ENCODE data around the gene NPTN.

NPTN gene

DNA sequence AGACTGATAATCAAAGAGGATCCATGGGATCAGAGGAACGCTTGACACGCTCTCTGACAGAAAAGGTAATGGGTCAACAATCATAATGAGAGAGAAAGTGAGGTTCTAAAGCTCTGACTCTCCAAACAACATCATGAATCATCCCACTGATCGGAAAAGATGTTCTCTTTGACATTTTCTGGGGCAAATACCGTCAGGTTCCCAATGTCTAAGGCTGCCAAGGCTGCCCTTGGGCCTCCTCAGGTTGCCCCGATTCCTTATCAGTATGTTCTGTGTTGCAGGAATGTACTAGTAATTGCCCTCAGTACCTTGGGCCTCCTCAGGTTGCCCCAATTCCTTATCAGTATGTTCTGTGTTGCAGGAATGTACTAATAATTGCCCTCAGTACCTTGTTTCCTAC lies 60.9 kb downstream of the NPTN start:
- Histone ChIP-seq H3K4me3 (ENCODE audit: extremely low read depth, insufficient read depth, low read length, poor library complexity, severe bottlenecking) (no peak overlapping the region), H3K9me3 (ENCODE audit: control insufficient read depth, low read length) (no peaks in the 10 kb centered on the region), H3K27ac (ENCODE audit: low read depth, low read length, severe bottlenecking) (no peak overlapping the region), H3K36me3 (ENCODE audit: control insufficient read depth, insufficient read depth, low read length) (peaks cover 95% of the 10 kb centered on the region), H3K4me1 (ENCODE audit: control insufficient read depth, insufficient read depth, low read length, poor library complexity, severe bottlenecking) (no peaks in the 10 kb centered on the region)
- WGBS, 2 experiments (ENCODE audit: insufficient coverage in 2 of 2), result 69 to 100% methylated on average over 1 to 5 of the region's 5 CpGs

DNA sequence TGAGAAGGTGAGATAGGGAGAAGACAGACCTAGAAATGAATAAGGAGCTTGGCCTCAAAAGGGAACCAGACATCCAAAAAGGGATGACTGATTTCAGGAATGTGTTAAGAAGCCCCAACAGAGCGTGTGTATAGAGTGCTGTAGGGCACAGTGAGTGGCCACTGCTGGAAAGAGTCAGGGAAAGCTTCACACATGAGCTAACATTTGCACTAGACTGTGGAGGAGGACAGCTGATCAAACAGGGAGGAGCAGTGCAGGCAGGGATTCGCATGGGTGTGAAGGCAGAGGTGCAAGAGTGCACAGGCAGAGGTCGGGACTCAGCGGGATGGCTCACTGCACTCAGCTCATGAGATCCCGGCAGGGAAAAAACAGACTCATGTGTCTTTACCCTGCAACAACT lies 61.8 kb downstream of the NPTN start:
- Histone ChIP-seq H3K9me3 (ENCODE audit: control insufficient read depth, low read length) (no peaks in the 10 kb centered on the region), H3K36me3 (ENCODE audit: control insufficient read depth, insufficient read depth, low read length) (peaks cover 98% of the 10 kb centered on the region), H3K4me1 (ENCODE audit: control insufficient read depth, insufficient read depth, low read length, poor library complexity, severe bottlenecking) (no peaks in the 10 kb centered on the region), H3K4me3 (ENCODE audit: extremely low read depth, insufficient read depth, low read length, poor library complexity, severe bottlenecking) (no peak overlapping the region), H3K27ac (ENCODE audit: low read depth, low read length, severe bottlenecking) (no peak overlapping the region)
- 88 to 100% methylated on average over 2 of the region's 5 CpGs for WGBS, 2 experiments (ENCODE audit: insufficient coverage in 2 of 2)

DNA sequence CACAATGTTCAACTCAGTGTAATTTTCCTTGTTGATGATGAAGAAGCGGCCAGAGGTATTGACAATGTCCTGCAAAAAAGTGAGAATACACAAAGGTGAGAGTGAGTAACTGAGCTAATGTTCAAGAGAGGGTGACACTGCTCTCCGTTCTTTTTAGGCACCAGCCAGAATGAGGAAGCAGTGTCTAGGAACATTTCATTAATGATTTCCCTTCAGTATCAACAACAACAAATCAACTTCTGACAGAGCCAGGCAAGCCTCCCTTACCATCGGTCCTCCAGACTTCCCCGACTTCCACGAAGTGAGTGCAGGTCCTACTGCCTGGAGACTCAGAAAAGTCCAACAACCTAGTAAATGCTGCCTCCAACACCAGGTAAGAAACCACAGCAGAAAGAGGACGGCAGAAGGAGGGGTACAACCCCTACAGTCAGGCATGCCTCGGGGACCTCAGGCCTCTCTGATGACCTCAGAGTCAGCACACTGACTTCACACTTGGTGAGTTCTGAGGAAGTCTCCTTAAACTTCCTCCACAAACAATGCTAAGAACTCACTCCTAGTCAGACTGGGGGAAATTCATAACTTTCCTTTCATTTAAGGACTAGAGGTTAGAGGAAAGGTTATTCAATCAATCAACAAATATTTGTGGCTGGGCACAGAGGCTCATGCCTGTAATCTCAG lies 62.7 kb downstream of the NPTN start:
- Histone ChIP-seq H3K27ac (ENCODE audit: low read depth, low read length, severe bottlenecking) (no peak overlapping the region), H3K4me3 (ENCODE audit: extremely low read depth, insufficient read depth, low read length, poor library complexity, severe bottlenecking) (no peak overlapping the region), H3K9me3 (ENCODE audit: control insufficient read depth, low read length) (no peaks in the 10 kb centered on the region), H3K4me1 (ENCODE audit: control insufficient read depth, insufficient read depth, low read length, poor library complexity, severe bottlenecking) (no peaks in the 10 kb centered on the region), H3K36me3 (ENCODE audit: control insufficient read depth, insufficient read depth, low read length) (peaks cover 98% of the 10 kb centered on the region)
- WGBS, 2 experiments (ENCODE audit: insufficient coverage in 2 of 2), result 100% methylated on average over 3 to 5 of the region's 7 CpGs

DNA sequence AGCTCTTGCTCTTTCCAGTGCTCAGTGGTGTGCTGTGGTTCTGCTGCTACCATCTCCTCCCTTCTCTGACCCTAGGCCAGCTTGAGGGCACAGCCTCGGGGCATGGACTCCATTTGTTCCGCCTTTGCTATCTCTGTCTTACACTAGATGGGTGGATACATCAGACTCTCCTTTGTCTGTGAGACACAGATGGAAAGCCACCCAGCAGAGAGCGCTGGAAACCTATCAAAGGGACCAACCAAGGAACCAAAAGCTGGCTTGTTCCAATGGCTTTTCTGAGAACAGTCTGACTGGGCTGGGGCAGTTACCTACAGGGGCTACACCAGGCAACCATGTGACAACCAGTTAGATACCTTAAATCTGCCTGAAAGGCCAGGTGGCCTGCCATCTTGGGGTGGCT lies 63.8 kb downstream of the NPTN start:
- H3K9me3 ChIP-seq (ENCODE audit: control insufficient read depth, low read length), result no peaks in the 10 kb centered on the region
- peaks cover 100% of the 10 kb centered on the region for H3K36me3 ChIP-seq (ENCODE audit: control insufficient read depth, insufficient read depth, low read length)
- no peak overlapping the region for H3K27ac ChIP-seq (ENCODE audit: low read depth, low read length, severe bottlenecking)
- no peak overlapping the region for H3K4me3 ChIP-seq (ENCODE audit: extremely low read depth, insufficient read depth, low read length, poor library complexity, severe bottlenecking)
- peaks cover 8% of the 10 kb centered on the region for H3K4me1 ChIP-seq (ENCODE audit: control insufficient read depth, insufficient read depth, low read length, poor library complexity, severe bottlenecking)
- WGBS, 2 experiments (ENCODE audit: insufficient coverage in 2 of 2), result 90 to 100% methylated on average over 3 of the region's 3 CpGs

DNA sequence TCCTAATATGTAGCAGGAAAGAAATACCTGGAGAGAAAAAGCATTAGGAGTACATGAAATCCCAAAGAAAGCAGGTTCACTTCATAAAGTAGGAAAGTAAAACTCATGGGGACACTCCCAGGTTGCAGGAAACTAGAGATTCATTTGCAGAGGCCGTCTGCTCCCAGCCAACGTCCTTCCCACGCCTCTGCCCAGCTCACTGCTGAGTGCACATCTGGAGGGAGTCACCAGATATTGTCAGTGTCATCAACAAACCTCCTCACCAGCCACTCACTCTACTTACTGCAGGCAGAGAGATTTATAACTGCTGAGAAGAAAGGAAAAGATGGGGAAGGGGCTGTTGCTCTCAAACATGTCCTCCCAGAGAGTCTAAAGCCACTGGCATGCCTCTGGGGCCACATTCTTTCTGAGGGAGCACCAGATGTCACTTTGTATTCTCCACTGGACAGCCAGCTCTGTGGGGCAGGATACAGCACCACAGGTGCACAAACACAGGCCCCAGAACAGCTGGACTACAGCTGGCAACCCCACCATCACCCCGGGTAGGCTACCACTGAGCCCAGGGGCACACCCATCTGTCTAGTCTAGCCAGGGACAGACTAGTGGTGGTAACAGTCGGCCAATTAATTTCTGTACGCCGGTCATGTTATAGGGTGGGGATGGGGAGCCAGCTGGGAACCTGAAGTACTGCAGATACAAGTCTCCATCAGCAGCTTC lies 64.5 kb downstream of the NPTN start:
- no peaks in the 10 kb centered on the region for H3K9me3 ChIP-seq (ENCODE audit: control insufficient read depth, low read length)
- H3K36me3 ChIP-seq (ENCODE audit: control insufficient read depth, insufficient read depth, low read length), result peaks cover 99% of the 10 kb centered on the region
- WGBS, 2 experiments (ENCODE audit: insufficient coverage in 2 of 2), result 88 to 92% methylated on average over 3 to 4 of the region's 7 CpGs
- peaks cover 14% of the 10 kb centered on the region for H3K4me1 ChIP-seq (ENCODE audit: control insufficient read depth, insufficient read depth, low read length, poor library complexity, severe bottlenecking)
- no peak overlapping the region for H3K4me3 ChIP-seq (ENCODE audit: extremely low read depth, insufficient read depth, low read length, poor library complexity, severe bottlenecking)
- no peak overlapping the region for H3K27ac ChIP-seq (ENCODE audit: low read depth, low read length, severe bottlenecking)

DNA sequence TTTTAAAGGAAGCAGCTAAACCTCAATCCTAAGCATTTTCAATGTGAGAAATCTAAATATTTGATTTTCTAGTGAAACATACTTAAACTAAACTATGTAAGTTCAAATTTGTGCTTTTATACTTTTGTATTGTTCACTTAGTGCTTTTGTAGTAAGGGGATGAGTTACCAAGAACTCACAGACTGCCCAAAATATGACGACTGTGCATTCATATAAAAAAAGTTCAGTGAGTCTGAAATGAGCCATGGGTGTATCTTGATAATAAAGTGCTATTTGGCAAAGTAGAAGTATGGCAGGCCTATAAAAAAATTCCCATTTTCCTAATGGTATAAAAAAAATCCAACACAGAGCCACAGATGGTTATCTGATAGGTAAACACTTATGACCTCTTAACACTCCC lies 66.2 kb downstream of the NPTN start:
- peaks cover 14% of the 10 kb centered on the region for H3K4me1 ChIP-seq (ENCODE audit: control insufficient read depth, insufficient read depth, low read length, poor library complexity, severe bottlenecking)
- no CpG with 5 or more reads among the region's 1 CpG for WGBS, 2 experiments (ENCODE audit: insufficient coverage in 2 of 2)
- no peak overlapping the region for H3K27ac ChIP-seq (ENCODE audit: low read depth, low read length, severe bottlenecking)
- no peak overlapping the region for H3K4me3 ChIP-seq (ENCODE audit: extremely low read depth, insufficient read depth, low read length, poor library complexity, severe bottlenecking)
- H3K36me3 ChIP-seq (ENCODE audit: control insufficient read depth, insufficient read depth, low read length), result peaks cover 97% of the 10 kb centered on the region
- no peaks in the 10 kb centered on the region for H3K9me3 ChIP-seq (ENCODE audit: control insufficient read depth, low read length)

DNA sequence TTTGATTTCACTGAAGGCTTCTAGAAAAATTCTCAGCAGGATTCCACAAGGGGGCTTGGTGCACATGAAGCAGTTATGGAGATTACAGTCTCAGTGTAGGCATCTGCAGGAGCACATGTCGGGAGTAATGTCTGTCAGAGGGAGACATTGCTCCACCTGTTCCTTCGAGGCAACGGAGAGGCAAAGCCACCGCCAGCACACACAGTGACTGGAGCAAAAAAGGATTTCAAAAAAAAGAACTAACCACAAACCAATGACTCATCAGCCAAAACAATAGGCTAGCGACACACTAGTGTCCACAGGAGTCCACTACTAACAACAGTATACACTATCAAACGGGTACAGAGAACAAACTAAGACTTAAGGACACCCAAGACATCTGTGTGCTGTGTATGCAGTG lies 68.9 kb downstream of the NPTN start:
- H3K36me3 ChIP-seq (ENCODE audit: control insufficient read depth, insufficient read depth, low read length), result peaks cover 88% of the 10 kb centered on the region
- WGBS, 2 experiments (ENCODE audit: insufficient coverage in 2 of 2), result 70 to 78% methylated on average over 2 to 5 of the region's 6 CpGs
- peak overlapping the region; percentile 57 for H3K27ac ChIP-seq (ENCODE audit: low read depth, low read length, severe bottlenecking)
- H3K4me3 ChIP-seq (ENCODE audit: extremely low read depth, insufficient read depth, low read length, poor library complexity, severe bottlenecking), result no peak overlapping the region
- H3K9me3 ChIP-seq (ENCODE audit: control insufficient read depth, low read length), result no peaks in the 10 kb centered on the region
- H3K4me1 ChIP-seq (ENCODE audit: control insufficient read depth, insufficient read depth, low read length, poor library complexity, severe bottlenecking), result peaks cover 14% of the 10 kb centered on the region

DNA sequence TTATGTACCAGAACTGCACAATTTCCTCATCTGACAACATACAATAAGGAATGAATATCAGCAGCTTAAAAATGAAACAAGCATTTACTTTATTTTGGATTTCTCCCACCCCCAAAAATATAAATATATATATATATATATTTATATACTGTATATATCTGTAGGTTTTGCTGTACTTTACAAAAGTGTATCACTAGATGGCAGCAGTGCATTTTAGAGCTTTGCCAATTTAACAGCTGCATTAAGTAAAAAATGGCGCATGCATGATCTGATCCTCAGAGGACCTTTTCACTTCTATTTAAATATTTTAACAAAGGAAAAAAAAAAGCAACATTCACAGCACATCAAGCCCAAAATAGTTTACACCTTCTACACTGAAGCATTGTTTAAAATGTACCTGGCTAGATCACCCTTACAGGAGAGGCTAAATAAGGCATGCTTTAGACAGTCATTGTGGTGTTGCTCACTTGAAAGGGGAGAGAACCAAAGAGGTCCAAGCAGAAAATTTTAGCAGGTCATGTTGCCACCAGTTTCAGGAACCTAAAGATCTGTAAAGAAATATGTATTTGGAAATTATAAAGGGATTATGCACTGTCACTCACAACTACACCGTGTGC lies 72.6 kb downstream of the NPTN start:
- peaks cover 14% of the 10 kb centered on the region for H3K4me1 ChIP-seq (ENCODE audit: control insufficient read depth, insufficient read depth, low read length, poor library complexity, severe bottlenecking)
- WGBS, 2 experiments (ENCODE audit: insufficient coverage in 2 of 2), result 100% methylated on average over 1 of the region's 2 CpGs; no CpG with 5 or more reads in 1 of the 2 experiments
- peaks cover 79% of the 10 kb centered on the region for H3K36me3 ChIP-seq (ENCODE audit: control insufficient read depth, insufficient read depth, low read length)
- peak overlapping the region; percentile 25 for H3K27ac ChIP-seq (ENCODE audit: low read depth, low read length, severe bottlenecking)
- H3K4me3 ChIP-seq (ENCODE audit: extremely low read depth, insufficient read depth, low read length, poor library complexity, severe bottlenecking), result no peak overlapping the region
- no peaks in the 10 kb centered on the region for H3K9me3 ChIP-seq (ENCODE audit: control insufficient read depth, low read length)

DNA sequence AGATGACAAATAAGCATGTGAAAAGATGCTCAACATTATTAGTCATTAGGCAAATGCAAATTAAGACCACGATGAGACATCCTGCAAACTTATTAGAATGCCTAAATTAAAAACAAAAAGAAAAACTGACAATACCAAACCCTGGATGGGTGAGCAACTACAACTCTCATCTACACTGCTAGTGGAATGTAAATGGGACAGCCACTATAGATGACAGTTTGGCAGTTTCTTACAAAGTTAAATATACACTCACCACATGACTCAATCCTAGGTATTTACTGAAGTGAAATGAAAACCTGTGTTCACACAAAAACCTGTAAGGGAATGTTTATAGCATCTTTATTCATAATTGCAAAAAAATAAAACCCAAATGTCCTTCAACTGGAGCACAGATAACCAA lies 74.7 kb downstream of the NPTN start:
- H3K9me3 ChIP-seq (ENCODE audit: control insufficient read depth, low read length), result no peaks in the 10 kb centered on the region
- WGBS, 2 experiments (ENCODE audit: insufficient coverage in 2 of 2), result no CpG with 5 or more reads among the region's 1 CpG
- no peaks in the 10 kb centered on the region for H3K4me1 ChIP-seq (ENCODE audit: control insufficient read depth, insufficient read depth, low read length, poor library complexity, severe bottlenecking)
- H3K27ac ChIP-seq (ENCODE audit: low read depth, low read length, severe bottlenecking), result no peak overlapping the region
- H3K4me3 ChIP-seq (ENCODE audit: extremely low read depth, insufficient read depth, low read length, poor library complexity, severe bottlenecking), result no peak overlapping the region
- H3K36me3 ChIP-seq (ENCODE audit: control insufficient read depth, insufficient read depth, low read length), result peaks cover 64% of the 10 kb centered on the region

DNA sequence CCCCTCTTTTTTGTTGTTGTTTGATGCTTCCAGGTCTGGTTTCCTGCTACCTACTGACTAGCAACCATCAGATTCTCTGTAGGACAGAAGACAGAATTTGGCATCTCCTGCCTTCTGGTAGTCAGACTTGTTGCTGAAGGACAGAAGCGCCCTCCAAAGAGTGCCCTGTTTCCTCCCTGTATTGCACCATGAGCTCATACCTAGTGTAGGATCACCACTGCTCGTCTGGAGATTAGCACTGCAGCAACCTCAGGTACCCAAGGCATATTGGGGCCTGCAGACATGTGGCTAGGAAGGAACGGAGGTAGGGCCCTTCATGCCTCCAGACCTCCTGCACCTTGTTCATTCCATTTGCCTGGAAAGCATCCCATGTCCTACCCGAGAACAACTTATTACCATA lies 78.1 kb downstream of the NPTN start:
- no peak overlapping the region for H3K27ac ChIP-seq (ENCODE audit: low read depth, low read length, severe bottlenecking)
- H3K36me3 ChIP-seq (ENCODE audit: control insufficient read depth, insufficient read depth, low read length), result peaks cover 38% of the 10 kb centered on the region
- no peaks in the 10 kb centered on the region for H3K4me1 ChIP-seq (ENCODE audit: control insufficient read depth, insufficient read depth, low read length, poor library complexity, severe bottlenecking)
- H3K9me3 ChIP-seq (ENCODE audit: control insufficient read depth, low read length), result no peaks in the 10 kb centered on the region
- 93 to 96% methylated on average over 4 of the region's 4 CpGs for WGBS, 2 experiments (ENCODE audit: insufficient coverage in 2 of 2)
- no peak overlapping the region for H3K4me3 ChIP-seq (ENCODE audit: extremely low read depth, insufficient read depth, low read length, poor library complexity, severe bottlenecking)

DNA sequence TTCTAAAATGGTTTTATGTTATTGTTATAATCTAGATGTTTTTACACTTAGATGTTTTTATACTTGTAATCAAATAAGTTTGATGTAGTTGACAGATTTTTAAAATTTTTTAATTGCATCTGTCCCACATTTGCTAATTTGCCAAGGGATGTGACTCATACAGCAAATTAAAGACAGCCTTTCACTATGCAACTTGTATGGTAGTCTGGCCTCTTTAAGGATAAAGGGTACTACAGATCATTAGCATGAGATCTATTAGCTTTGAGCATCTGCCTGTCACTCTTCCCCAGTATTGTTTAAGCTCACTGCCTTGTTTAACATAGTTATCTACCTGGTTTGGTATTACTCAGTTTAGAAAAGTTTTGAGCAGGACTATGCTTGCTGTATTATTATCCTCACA lies 83.0 kb downstream of the NPTN start:
- Histone ChIP-seq H3K9me3 (ENCODE audit: control insufficient read depth, low read length) (no peaks in the 10 kb centered on the region), H3K4me3 (ENCODE audit: extremely low read depth, insufficient read depth, low read length, poor library complexity, severe bottlenecking) (no peak overlapping the region), H3K27ac (ENCODE audit: low read depth, low read length, severe bottlenecking) (no peak overlapping the region), H3K36me3 (ENCODE audit: control insufficient read depth, insufficient read depth, low read length) (peaks cover 1% of the 10 kb centered on the region), H3K4me1 (ENCODE audit: control insufficient read depth, insufficient read depth, low read length, poor library complexity, severe bottlenecking) (no peaks in the 10 kb centered on the region)
